DMS53 (cell line): ENCODE data around the gene C11orf65.
"Not testable (repeated sequence)": the region's sequence is repeated elsewhere in the genome, so short reads cannot be mapped to it uniquely, and the experiment has no call there.

Experiments
- DNase-seq: peaks from one replicate; lab custom pipeline; 2025; lab: John Stamatoyannopoulos, UW

Gene C11orf65

GRCh38 chr11:108472681-108473080 is 5.4 kb upstream of the C11orf65 start:
- DNase-seq, result no peak

- no peak for DNase-seq
Observed at GRCh38 chr11:108468478-108468864, 1.1 kb upstream of the C11orf65 start.

- no peak for DNase-seq
Observed at GRCh38 chr11:108466405-108466804, 924 bp downstream of the C11orf65 start.

- DNase-seq, result no peak
Observed at GRCh38 chr11:108453207-108453835, 14.0 kb downstream of the C11orf65 start.

GRCh38 chr11:108441445-108441844 is 25.9 kb downstream of the C11orf65 start:
- DNase-seq, result not testable (repeated sequence)

- DNase-seq, result no peak
Observed at GRCh38 chr11:108436594-108436993, 30.7 kb downstream of the C11orf65 start.

GRCh38 chr11:108435066-108435465 is 32.3 kb downstream of the C11orf65 start:
- DNase-seq, result no peak

- DNase-seq, result no peak
Observed at GRCh38 chr11:108432783-108433182, 34.5 kb downstream of the C11orf65 start.

- DNase-seq, result no peak
Observed at GRCh38 chr11:108431997-108432396, 35.3 kb downstream of the C11orf65 start.

- no peak for DNase-seq
Observed at GRCh38 chr11:108431370-108431769, 36.0 kb downstream of the C11orf65 start.

GRCh38 chr11:108417551-108417950 is 49.8 kb downstream of the C11orf65 start:
- DNase-seq, result peak; percentile 68

GRCh38 chr11:108414958-108415357 is 52.4 kb downstream of the C11orf65 start:
- DNase-seq, result no peak

- peak; percentile 5 for DNase-seq
Observed at GRCh38 chr11:108405706-108406105, 61.6 kb downstream of the C11orf65 start.

GRCh38 chr11:108403052-108403451 is 64.3 kb downstream of the C11orf65 start:
- DNase-seq, result no peak

GRCh38 chr11:108402241-108402640 is 65.1 kb downstream of the C11orf65 start:
- no peak for DNase-seq

- DNase-seq, result no peak
Observed at GRCh38 chr11:108398439-108398838, 68.9 kb downstream of the C11orf65 start.

- DNase-seq, result not testable (repeated sequence)
Observed at GRCh38 chr11:108396672-108397071, 70.7 kb downstream of the C11orf65 start.

- no peak for DNase-seq
Observed at GRCh38 chr11:108394744-108395284, 72.5 kb downstream of the C11orf65 start.

- DNase-seq, result no peak
Observed at GRCh38 chr11:108393046-108393445, 74.3 kb downstream of the C11orf65 start.

GRCh38 chr11:108392353-108392752 is 75.0 kb downstream of the C11orf65 start:
- no peak for DNase-seq

GRCh38 chr11:108388576-108388975 is 78.8 kb downstream of the C11orf65 start:
- DNase-seq, result no peak

- not testable (repeated sequence) for DNase-seq
Observed at GRCh38 chr11:108373505-108373904, 93.8 kb downstream of the C11orf65 start.

- no peak for DNase-seq
Observed at GRCh38 chr11:108370990-108371389, 96.3 kb downstream of the C11orf65 start.

- no peak for DNase-seq
Observed at GRCh38 chr11:108370315-108370714, 97.0 kb downstream of the C11orf65 start.
